Measurements from ENCODE around the gene SPG7.
"Not testable (repeated sequence)": the region's sequence is repeated elsewhere in the genome, so short reads cannot be mapped to it uniquely, and the experiment has no call there.

SPG7 gene
- 163 to 243 (median 238) reads per million in 4 experiments for total RNA-seq

- DNase-seq, result peak; percentile 82
Measured at GRCh38 chr16:89507834-89508590, at the start of gene SPG7. TSS of gene SPG7 (plus strand) at chr16:89508403. CDS start at chr16:89508418, 15 bp downstream.

GRCh38 chr16:89458551-89458950, 49.7 kb upstream of the SPG7 start:
- DNase-seq, result no peak

GRCh38 chr16:89458967-89459366, 49.2 kb upstream of the SPG7 start:
- no peak for DNase-seq

- no peak for DNase-seq
Measured at GRCh38 chr16:89460556-89460955, 47.6 kb upstream of the SPG7 start.

- not testable (repeated sequence) for DNase-seq
Measured at GRCh38 chr16:89461890-89462289, 46.3 kb upstream of the SPG7 start.

GRCh38 chr16:89462639-89463038, 45.6 kb upstream of the SPG7 start:
- not testable (repeated sequence) for DNase-seq

GRCh38 chr16:89463312-89463711, 44.9 kb upstream of the SPG7 start:
- DNase-seq, result not testable (repeated sequence)

GRCh38 chr16:89466920-89467319, 41.3 kb upstream of the SPG7 start:
- no peak for DNase-seq

GRCh38 chr16:89467382-89467781, 40.8 kb upstream of the SPG7 start:
- no peak for DNase-seq

- no peak for DNase-seq
Measured at GRCh38 chr16:89472711-89473075, 35.5 kb upstream of the SPG7 start.

- no peak for DNase-seq
Measured at GRCh38 chr16:89473136-89473712, 35.0 kb upstream of the SPG7 start.

- DNase-seq, result no peak
Measured at GRCh38 chr16:89473791-89474414, 34.3 kb upstream of the SPG7 start.

GRCh38 chr16:89475144-89475543, 33.1 kb upstream of the SPG7 start:
- DNase-seq, result no peak

- no peak for DNase-seq
Measured at GRCh38 chr16:89476379-89476778, 31.8 kb upstream of the SPG7 start.

- no peak for DNase-seq
Measured at GRCh38 chr16:89476811-89477261, 31.4 kb upstream of the SPG7 start.

GRCh38 chr16:89478576-89479221, 29.5 kb upstream of the SPG7 start:
- no peak for DNase-seq

- DNase-seq, result no peak
Measured at GRCh38 chr16:89481356-89481955, 26.7 kb upstream of the SPG7 start.

GRCh38 chr16:89482150-89482816, 25.9 kb upstream of the SPG7 start:
- DNase-seq, result no peak

GRCh38 chr16:89482817-89483205, 25.4 kb upstream of the SPG7 start:
- no peak for DNase-seq

GRCh38 chr16:89484041-89484501, 24.1 kb upstream of the SPG7 start:
- no peak for DNase-seq

- no peak for DNase-seq
Measured at GRCh38 chr16:89484923-89485679, 23.1 kb upstream of the SPG7 start.

Measured in effector CD8-positive, alpha-beta T cell (primary cell).